CD4-positive, alpha-beta T cell treated with Interleukin-4 for 1 hour (primary cell): Measurements from ENCODE around the gene IRF2BP2.

Source experiments
- DNase-seq, 2 donors: peaks; one replicate each; pipeline ENCODE4 v3.0.0-alpha.2; 2020 to 2022

IRF2BP2 gene

GRCh38 chr1:234582681-234583301, 27.2 kb downstream of the IRF2BP2 start:
- no peak for DNase-seq

- DNase-seq: no peak
Measured at GRCh38 chr1:234582186-234582585, 27.8 kb downstream of the IRF2BP2 start.

GRCh38 chr1:234581063-234581714, 28.8 kb downstream of the IRF2BP2 start:
- no peak for DNase-seq

GRCh38 chr1:234579967-234580366, 30.0 kb downstream of the IRF2BP2 start:
- peak in 1 of 2 donors; percentile 28 for DNase-seq

- DNase-seq: no peak
Measured at GRCh38 chr1:234578735-234579134, 31.2 kb downstream of the IRF2BP2 start.

- no peak for DNase-seq
Measured at GRCh38 chr1:234578087-234578486, 31.9 kb downstream of the IRF2BP2 start.

- DNase-seq: no peak
Measured at GRCh38 chr1:234573711-234574299, 36.2 kb downstream of the IRF2BP2 start.

- DNase-seq: no peak
Measured at GRCh38 chr1:234572966-234573365, 37.0 kb downstream of the IRF2BP2 start.

- DNase-seq: no peak
Measured at GRCh38 chr1:234571702-234572101, 38.3 kb downstream of the IRF2BP2 start.

GRCh38 chr1:234570329-234571120, 39.5 kb downstream of the IRF2BP2 start:
- DNase-seq: no peak

GRCh38 chr1:234568345-234568744, 41.6 kb downstream of the IRF2BP2 start:
- no peak for DNase-seq

- no peak for DNase-seq
Measured at GRCh38 chr1:234565132-234565531, 44.8 kb downstream of the IRF2BP2 start.

GRCh38 chr1:234564035-234565029, 45.6 kb downstream of the IRF2BP2 start:
- no peak for DNase-seq

GRCh38 chr1:234562334-234562733, 47.6 kb downstream of the IRF2BP2 start:
- DNase-seq: no peak

GRCh38 chr1:234561319-234561718, 48.7 kb downstream of the IRF2BP2 start:
- DNase-seq: no peak

GRCh38 chr1:234559902-234560676, 49.9 kb downstream of the IRF2BP2 start:
- DNase-seq: no peak

- no peak for DNase-seq
Measured at GRCh38 chr1:234559152-234559901, 50.7 kb downstream of the IRF2BP2 start.

- no peak for DNase-seq
Measured at GRCh38 chr1:234558330-234558836, 51.6 kb downstream of the IRF2BP2 start.

GRCh38 chr1:234556245-234556943, 53.6 kb downstream of the IRF2BP2 start:
- DNase-seq: no peak
